Subcutaneous adipose tissue (tissue), 4 donors: Measurements from ENCODE around the gene LCNL1. TPM values are rescaled to one million over a fixed set of nuclear protein-coding genes. Genes with fewer than 3 reads are reported as not detected.

Source experiments
- CTCF ChIP-seq: fragments of 450-650 bp; IDR thresholded peaks from one replicate; pipeline ENCODE4 v1.5.1; 2016; ENCODE audit warnings: low read depth, mild to moderate bottlenecking, control low read depth, antibody characterized with exemption, moderate library complexity
- total RNA-seq, 4 donors: library from RNA; depleted of rRNA; stranded (reverse); fragments of >200 nt; gene quantifications; one replicate each; pipeline ENCODE4 v1.1.0, GENCODE V29; 2016

The LCNL1 gene
- total RNA-seq, 4 donors from 2014 or later = not detected

GRCh38 chr9:137009938-137010732 is 27.3 kb downstream of the LCNL1 start:
- TF ChIP-seq CTCF = no peak

DNA sequence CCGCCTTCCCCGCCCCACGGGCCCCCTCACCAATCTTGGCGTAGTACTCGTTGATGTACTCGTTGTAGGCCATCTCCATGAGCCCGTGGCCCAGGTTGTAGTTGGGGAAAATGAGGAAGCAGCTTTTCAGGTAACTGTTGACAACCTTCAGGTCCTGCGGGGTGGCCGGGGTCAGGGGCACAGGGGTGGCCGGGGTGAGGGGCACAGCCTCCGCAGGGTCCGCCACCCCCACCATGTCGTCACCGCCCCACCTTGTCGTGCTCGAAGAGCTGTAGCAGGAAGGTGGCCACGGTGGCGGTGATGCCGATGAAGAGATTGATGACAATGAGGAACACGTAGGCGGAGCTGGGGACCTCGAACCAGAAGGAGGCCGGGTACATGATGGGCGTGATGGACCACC is 28.4 kb downstream of the LCNL1 start:
- TF ChIP-seq CTCF = no peak

DNA sequence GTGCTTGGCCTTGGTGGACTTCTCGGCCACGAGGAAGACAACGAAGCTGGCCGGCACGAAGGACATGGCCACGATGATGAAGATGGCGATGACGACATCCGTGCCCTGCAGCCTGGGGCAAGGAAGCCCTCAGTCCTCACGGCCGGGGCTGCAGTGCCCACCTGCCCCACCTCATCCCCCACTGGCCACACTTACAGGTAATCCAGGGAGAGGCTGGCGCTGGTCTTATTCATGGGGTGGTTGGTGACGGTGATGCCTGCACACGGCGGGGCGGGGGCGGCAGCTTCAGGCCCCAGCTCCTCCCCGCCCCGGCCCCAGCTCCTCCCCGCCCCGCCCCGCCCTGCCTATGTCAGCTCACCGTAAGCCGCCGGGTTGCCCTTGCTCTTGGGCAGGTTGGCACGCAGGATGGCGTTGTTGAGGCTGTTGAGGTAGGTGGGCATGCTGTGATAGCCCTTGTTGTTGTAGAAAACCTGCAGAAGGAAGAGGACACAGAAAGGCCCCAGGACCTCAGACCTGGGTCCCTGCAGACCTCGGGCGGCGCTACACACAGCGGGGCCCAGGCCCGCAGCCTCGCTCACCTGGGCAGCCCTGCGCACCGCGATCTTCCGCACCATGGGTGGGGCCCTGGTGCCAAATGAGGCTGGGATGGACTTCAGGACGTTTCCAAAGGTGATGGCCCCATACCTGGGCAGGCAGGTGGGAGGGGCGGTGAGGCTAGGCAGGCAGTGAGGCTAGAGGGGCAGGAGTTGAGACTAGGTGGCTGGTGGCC is 29.3 kb downstream of the LCNL1 start:
- no peak for TF ChIP-seq CTCF

GRCh38 chr9:137012694-137013570 is 30.1 kb downstream of the LCNL1 start:
- TF ChIP-seq CTCF = no peak

- no peak for TF ChIP-seq CTCF
Measured at GRCh38 chr9:137013571-137013940, 30.8 kb downstream of the LCNL1 start.

DNA sequence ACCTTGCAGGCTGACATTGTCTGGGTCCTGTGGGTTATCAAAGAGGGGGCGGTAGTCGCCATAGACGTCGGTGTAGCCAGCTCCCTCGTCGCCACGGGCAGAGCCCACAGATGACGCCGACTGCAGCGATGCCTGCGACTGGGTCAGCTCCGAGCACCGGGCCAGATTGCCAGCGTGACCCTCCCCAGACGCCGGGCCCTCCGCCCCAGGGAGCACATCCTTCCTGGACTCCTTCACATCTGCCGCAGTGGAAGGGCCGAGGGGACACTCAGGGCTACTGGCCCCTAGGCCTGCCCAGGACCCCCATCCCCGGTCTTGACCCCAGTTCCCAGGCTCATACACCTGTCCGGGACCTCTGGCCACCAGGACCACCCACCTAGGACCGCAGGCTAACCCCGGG is 31.4 kb downstream of the LCNL1 start:
- no peak for TF ChIP-seq CTCF
